H1 (cell line): ENCODE data around the gene RNU7-1. TPM values are rescaled to one million over a fixed set of nuclear protein-coding genes. Genes with fewer than 3 reads are reported as not detected.

ENCODE experiments used
- CBX8 ChIP-seq: fragments of 300-800, 300-1000 bp; sonication (generic); IDR thresholded peaks from 2 replicates; pipeline ENCODE4 v1.7.1; 2016; ENCODE audit warnings: low read depth, low read length, borderline replicate concordance
- EP300 ChIP-seq, 2 experiments: IDR thresholded peaks; 1 replicate in 1 of 2; 2 replicates in 1 of 2; pipeline ENCODE4 v1.6.1; 2011 to 2012; ENCODE audit warnings: low read depth in 2 of 2, low read length in 2 of 2, mild to moderate bottlenecking in 2 of 2, borderline replicate concordance in 1 of 2, inconsistent platforms in 1 of 2, moderate library complexity in 1 of 2
- POLR2A ChIP-seq, 2 experiments: IDR thresholded peaks; 1 replicate in 1 of 2; 2 replicates in 1 of 2; pipeline ENCODE4 v1.6.1; 2011; ENCODE audit warnings: low read depth in 2 of 2, low read length in 2 of 2, mild to moderate bottlenecking in 2 of 2; ENCODE audit errors: control extremely low read depth in 1 of 2
- RAD21 ChIP-seq, 2 experiments: IDR thresholded peaks in 1 of 2; conservative IDR thresholded peaks in 1 of 2; 2 replicates each; pipeline ENCODE4 v1.6.1; 2011; ENCODE audit warnings: low read depth in 2 of 2, low read length in 2 of 2, improper control_type of control experiment in 1 of 2, inconsistent platforms in 1 of 2, mild to moderate bottlenecking in 1 of 2, moderate library complexity in 1 of 2
- SAP30 ChIP-seq: fragments of 300-600 bp; sonication (generic); IDR thresholded peaks from 2 replicates; pipeline ENCODE4 v1.7.1; 2012; ENCODE audit warnings: low read length, moderate library complexity, mild to moderate bottlenecking, inconsistent platforms; ENCODE audit not compliant: insufficient read depth, insufficient replicate concordance
- polyA plus RNA-seq, 7 experiments: library from polyadenylated mRNA; depleted of rRNA in 3 of 7; stranded (reverse) in 5 of 7; unstranded in 2 of 7; fragments of >200 nt in 5 of 7; fragments of 200-250 nt in 2 of 7; gene quantifications; 1 replicate in 5 of 7; 2 replicates in 1 of 7; 4 replicates in 1 of 7; pipeline versions ENCODE4 v1.2.1 to v1.2.3, GENCODE V29; 2011 to 2013; ENCODE audit warnings: missing spikeins in 2 of 7, mixed read lengths in 2 of 7
- total RNA-seq: library from RNA; stranded (reverse); fragmentation: NEBNext Ultra II Directional; extraction: Animal tissue kit (Norgen Biotek cat#: 25700); gene quantifications from 2 replicates; pipeline ENCODE4 v1.2.1, GENCODE V29; 2021

Gene RNU7-1
- total and polyA plus RNA-seq, 2 of the 8 experiments (the other 6 are each of a cell fraction or from before 2014, with no cell fraction given) = not detected

- TF ChIP-seq SAP30 = no peak
- TF ChIP-seq EP300 (IDR thresholded peaks at IDR 0.05; ENCODE audit: borderline replicate concordance in 1 of 2, low read depth in 2 of 2, low read length in 2 of 2) = no peak
- TF ChIP-seq CBX8 = no peak
- no peak for TF ChIP-seq RAD21 (IDR thresholded peaks at IDR 0.05 in 1 of 2, conservative IDR thresholded peaks at IDR 0.05 in 1 of 2; ENCODE audit: low read depth in 2 of 2, low read length in 2 of 2)
- TF ChIP-seq POLR2A (IDR thresholded peaks at IDR 0.05; ENCODE audit: control extremely low read depth in 1 of 2, low read depth in 2 of 2, low read length in 2 of 2) = no peak
Measured at GRCh38 chr12:6921996-6922946, 21.3 kb upstream of the RNU7-1 start (continued).
